ENCODE results near the gene PRTFDC1.

The PRTFDC1 gene

GRCh38 chr10:24944512-24945255 is 7.7 kb downstream of the PRTFDC1 start:
- Histone ChIP-seq H3K9me3 (replicated peaks; ENCODE audit: insufficient read depth, low read length) (no peaks in the 10 kb centered on the region), H3K27me3 (replicated peaks; ENCODE audit: insufficient read depth, low read length) (no peaks in the 10 kb centered on the region), H4K20me1 (ENCODE audit: insufficient read depth, low read length) (no peaks in the 10 kb centered on the region), H2AFZ (ENCODE audit: low read length) (no peak overlapping the region), H3K36me3 (replicated peaks; ENCODE audit: insufficient read depth, low read length) (no peaks in the 10 kb centered on the region), H3K9me2 (replicated peaks; ENCODE audit: insufficient read depth, low read length) (no peaks in the 10 kb centered on the region), H3K4me3 (ENCODE audit: low read length) (no peak overlapping the region), H3K4me1 (ENCODE audit: low read length) (no peaks in the 10 kb centered on the region), H3K79me2 (ENCODE audit: low read length) (no peaks in the 10 kb centered on the region), H3F3A (ENCODE audit: insufficient read depth, low read length) (no peaks in the 10 kb centered on the region), H3K4me2 (ENCODE audit: low read depth, low read length) (no peak overlapping the region), H3K9ac (ENCODE audit: low read length) (no peak overlapping the region), H3K27ac (ENCODE audit: low read length) (no peak overlapping the region)
- no peak for TF ChIP-seq EZH2 (optimal IDR thresholded peaks at IDR 0.05; ENCODE audit: low read depth, low read length)
- TF ChIP-seq CTCF (IDR thresholded peaks at IDR 0.05; ENCODE audit: low read length) = no peak
- TF ChIP-seq EZH2phosphoT487 (IDR thresholded peaks at IDR 0.05; ENCODE audit: low read length) = no peak
- DNase-seq = no peak

- Histone ChIP-seq H4K20me1 (ENCODE audit: insufficient read depth, low read length) (no peaks in the 10 kb centered on the region), H3K27ac (ENCODE audit: low read length) (no peak overlapping the region), H3K9me3 (replicated peaks; ENCODE audit: insufficient read depth, low read length) (no peaks in the 10 kb centered on the region), H3K79me2 (ENCODE audit: low read length) (no peaks in the 10 kb centered on the region), H3K9me2 (replicated peaks; ENCODE audit: insufficient read depth, low read length) (no peaks in the 10 kb centered on the region), H2AFZ (ENCODE audit: low read length) (no peak overlapping the region), H3K9ac (ENCODE audit: low read length) (no peak overlapping the region), H3K4me3 (ENCODE audit: low read length) (no peak overlapping the region), H3K4me2 (ENCODE audit: low read depth, low read length) (no peak overlapping the region), H3F3A (ENCODE audit: insufficient read depth, low read length) (no peaks in the 10 kb centered on the region), H3K36me3 (replicated peaks; ENCODE audit: insufficient read depth, low read length) (no peaks in the 10 kb centered on the region), H3K27me3 (replicated peaks; ENCODE audit: insufficient read depth, low read length) (no peaks in the 10 kb centered on the region), H3K4me1 (ENCODE audit: low read length) (no peaks in the 10 kb centered on the region)
- no peak for DNase-seq
- TF ChIP-seq EZH2 (optimal IDR thresholded peaks at IDR 0.05; ENCODE audit: low read depth, low read length) (no peak), EZH2phosphoT487 (IDR thresholded peaks at IDR 0.05; ENCODE audit: low read length) (no peak), CTCF (IDR thresholded peaks at IDR 0.05; ENCODE audit: low read length) (no peak)
Observed at GRCh38 chr10:24938525-24938924, 13.9 kb downstream of the PRTFDC1 start.

DNA sequence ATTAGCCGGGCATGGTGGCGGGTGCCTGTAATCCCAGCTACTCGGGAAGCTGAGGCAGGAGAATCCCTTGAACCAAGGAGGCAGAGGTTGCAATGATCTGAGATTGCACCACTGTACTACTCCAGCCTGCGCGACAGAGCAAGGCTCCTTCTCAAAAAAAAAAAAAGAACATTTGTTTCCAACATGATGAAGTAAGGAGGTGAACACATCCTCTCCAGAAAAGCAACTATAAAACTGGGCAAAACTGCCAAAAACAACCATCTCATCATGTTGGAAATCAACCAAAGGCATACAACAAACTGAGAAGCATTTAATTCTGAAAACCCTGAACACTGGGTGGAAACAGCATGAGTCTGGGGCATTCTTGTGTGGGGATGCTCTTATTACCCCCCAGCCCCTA is 14.3 kb downstream of the PRTFDC1 start:
- no peak overlapping the region for H3K27ac ChIP-seq (ENCODE audit: low read length)
- no peaks in the 10 kb centered on the region for H3F3A ChIP-seq (ENCODE audit: insufficient read depth, low read length)
- TF ChIP-seq EZH2phosphoT487 (IDR thresholded peaks at IDR 0.05; ENCODE audit: low read length) (no peak), EZH2 (optimal IDR thresholded peaks at IDR 0.05; ENCODE audit: low read depth, low read length) (no peak), CTCF (IDR thresholded peaks at IDR 0.05; ENCODE audit: low read length) (no peak)
- H3K9ac ChIP-seq (ENCODE audit: low read length) = no peak overlapping the region
- H2AFZ ChIP-seq (ENCODE audit: low read length) = no peak overlapping the region
- no peaks in the 10 kb centered on the region for H3K4me1 ChIP-seq (ENCODE audit: low read length)
- H3K27me3 ChIP-seq (replicated peaks; ENCODE audit: insufficient read depth, low read length) = no peaks in the 10 kb centered on the region
- H4K20me1 ChIP-seq (ENCODE audit: insufficient read depth, low read length) = no peaks in the 10 kb centered on the region
- no peak overlapping the region for H3K4me2 ChIP-seq (ENCODE audit: low read depth, low read length)
- no peak for DNase-seq
- no peaks in the 10 kb centered on the region for H3K9me3 ChIP-seq (replicated peaks; ENCODE audit: insufficient read depth, low read length)
- H3K79me2 ChIP-seq (ENCODE audit: low read length) = no peaks in the 10 kb centered on the region
- no peaks in the 10 kb centered on the region for H3K9me2 ChIP-seq (replicated peaks; ENCODE audit: insufficient read depth, low read length)
- H3K36me3 ChIP-seq (replicated peaks; ENCODE audit: insufficient read depth, low read length) = no peaks in the 10 kb centered on the region
- H3K4me3 ChIP-seq (ENCODE audit: low read length) = no peak overlapping the region
